Ectodermal cell (in vitro differentiated cells): ENCODE measurements around the gene ALDH1B1. TPM values are rescaled to one million over a fixed set of nuclear protein-coding genes. Genes with fewer than 3 reads are reported as not detected.

Experiments
- H3K27ac ChIP-seq: 2 replicates; pipeline ENCODE4 v1.7.0; 2013; ENCODE audit warnings: mild to moderate bottlenecking, low read depth, low read length; ENCODE audit not compliant: insufficient read depth, poor library complexity, severe bottlenecking
- H3K27me3 ChIP-seq: 2 replicates; pipeline ENCODE4 v1.7.0; 2013; ENCODE audit warnings: mild to moderate bottlenecking, low read length; ENCODE audit not compliant: insufficient read depth, control insufficient read depth, poor library complexity, severe bottlenecking
- H3K36me3 ChIP-seq: one replicate; pipeline ENCODE4 v1.7.0; 2013; ENCODE audit warnings: low read length; ENCODE audit not compliant: control insufficient read depth, insufficient read depth
- H3K4me1 ChIP-seq: one replicate; pipeline ENCODE4 v1.7.0; 2013; ENCODE audit warnings: low read length; ENCODE audit not compliant: control insufficient read depth, insufficient read depth
- H3K4me3 ChIP-seq: 2 replicates; pipeline ENCODE4 v1.7.0; 2013; ENCODE audit warnings: low read depth, low read length, control low read depth; ENCODE audit not compliant: insufficient read depth
- H3K9me3 ChIP-seq: 2 replicates; pipeline ENCODE4 v1.7.0; 2013; ENCODE audit warnings: mild to moderate bottlenecking, low read length, moderate library complexity; ENCODE audit not compliant: control insufficient read depth
- WGBS, 2 experiments: methylation state at CpG; one replicate each; pipeline ENCODE4 v1.1.7; 2013; ENCODE audit warnings: missing lambda C conversion rate in 2 of 2; 5-methylcytosine and 5-hydroxymethylcytosine counted together
- polyA plus RNA-seq, 4 experiments: library from polyadenylated mRNA; stranded (reverse); fragments of 50-300 nt; gene quantifications; one replicate each; pipeline ENCODE4 v1.2.3, GENCODE V29; 2013

ALDH1B1 gene
- 33.1 TPM for polyA plus RNA-seq (2013, experiment 1 of 4)
- 33.4 TPM for polyA plus RNA-seq (2013, experiment 2 of 4)
- 23.0 TPM for polyA plus RNA-seq (2013, experiment 3 of 4)
- polyA plus RNA-seq (2013, experiment 4 of 4) = 22.3 TPM

DNA sequence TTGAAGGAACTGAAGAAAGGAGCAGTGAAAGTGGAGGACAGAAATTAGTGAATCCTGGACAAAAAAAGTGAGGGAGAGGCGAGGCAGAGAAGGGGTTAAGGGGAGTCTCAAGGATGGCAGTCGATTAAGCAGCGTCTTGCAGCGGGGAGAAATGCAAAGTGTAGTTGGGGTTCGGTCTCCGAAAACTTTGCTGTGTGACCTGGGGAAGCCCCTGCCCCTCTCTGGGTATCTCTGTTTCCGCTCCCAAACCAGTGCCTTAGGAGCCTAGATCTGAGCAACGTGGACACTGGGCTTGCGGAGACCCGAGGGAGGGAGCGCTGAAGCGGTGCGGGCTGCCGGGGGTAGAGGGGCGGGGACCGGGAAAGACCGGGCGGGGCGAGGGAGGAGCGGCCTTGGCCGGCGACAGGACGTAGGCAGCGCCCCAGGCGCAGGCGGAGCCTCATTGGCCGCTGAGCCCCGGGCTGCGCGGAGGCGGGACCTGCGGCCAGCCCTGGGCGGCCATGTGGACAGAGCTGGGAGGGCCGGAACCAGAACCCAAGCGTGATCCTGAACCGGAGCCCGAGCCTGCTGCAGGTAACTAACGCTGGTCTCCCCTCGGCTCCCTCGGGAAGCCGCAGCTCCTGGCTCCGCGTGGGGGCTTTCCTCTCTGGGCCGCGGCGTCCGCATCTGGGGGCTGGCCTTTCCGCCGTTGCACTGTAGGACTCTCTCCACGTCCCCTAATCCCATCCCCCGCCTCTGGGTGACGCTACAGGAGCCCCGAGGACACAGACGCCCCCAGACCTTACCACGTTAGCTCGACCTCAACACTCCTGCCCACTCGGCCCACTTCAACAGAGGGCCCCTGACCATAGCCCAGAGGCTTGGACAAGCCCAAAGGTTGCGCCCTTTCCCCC lies at the start of gene ALDH1B1:
Gene ALDH1B1, plus strand, starts transcription at position 468 of the 893 bp plus-strand sequence. CDS start 3,047 bp downstream, outside the sequence.
- H3K4me1 ChIP-seq = peaks cover 8% of the 10 kb centered on the region
- H3K36me3 ChIP-seq = peaks cover 15% of the 10 kb centered on the region
- no peaks in the 10 kb centered on the region for H3K9me3 ChIP-seq
- H3K27ac ChIP-seq = no peak within 1 kb of the TSS
- H3K27me3 ChIP-seq = peaks cover 34% of the 10 kb centered on the region
- H3K4me3 ChIP-seq = peak within 1 kb of the TSS; percentile 79
- 1% methylated on average over 58 of the region's 58 CpGs for WGBS, 2 experiments

DNA sequence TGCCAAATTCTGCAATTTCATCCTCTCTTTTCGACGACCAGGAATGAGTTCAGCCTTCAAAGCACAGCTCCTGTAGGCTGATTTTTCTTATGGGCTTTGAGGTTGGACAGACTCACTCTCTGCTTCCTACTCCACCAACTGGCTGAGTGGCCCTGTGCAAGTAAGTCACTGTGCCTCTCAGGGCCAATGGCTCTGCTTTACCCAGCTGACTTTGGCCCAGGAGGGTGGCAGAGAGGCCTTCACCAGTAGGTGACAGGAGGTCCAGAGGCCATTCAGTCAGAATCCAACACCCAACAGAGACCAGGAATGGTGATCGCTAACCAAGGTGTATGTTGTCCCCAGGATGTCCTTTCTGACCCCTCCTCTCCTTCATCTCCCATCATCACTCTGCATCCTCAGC lies 49.5 kb upstream of the ALDH1B1 start:
- H3K4me1 ChIP-seq = peaks cover 18% of the 10 kb centered on the region
- H3K9me3 ChIP-seq = no peaks in the 10 kb centered on the region
- H3K27me3 ChIP-seq = no peaks in the 10 kb centered on the region
- no peaks in the 10 kb centered on the region for H3K36me3 ChIP-seq
- 95 to 97% methylated on average over 3 of the region's 3 CpGs for WGBS, 2 experiments
- H3K27ac ChIP-seq = no peak overlapping the region
- H3K4me3 ChIP-seq = no peak overlapping the region

DNA sequence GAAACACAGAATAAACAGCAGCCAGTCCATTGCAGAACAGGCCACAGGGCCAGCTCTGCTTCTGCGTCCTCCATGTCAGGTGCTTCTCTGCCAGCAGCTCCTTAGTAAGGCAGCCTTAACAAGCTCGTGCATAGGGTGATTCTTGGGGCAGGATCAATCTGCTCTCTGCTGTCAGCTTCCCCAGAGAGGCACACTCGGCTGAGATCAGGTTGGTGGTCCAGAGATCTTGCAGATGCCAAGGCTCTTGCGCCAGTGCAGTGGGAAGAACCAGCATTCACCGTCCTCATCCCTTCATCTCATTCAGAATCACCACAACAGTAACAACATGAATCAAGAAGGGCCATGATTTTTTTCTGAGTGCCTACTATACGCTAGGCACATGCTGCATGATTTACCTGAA lies 49.0 kb upstream of the ALDH1B1 start:
- 91% methylated on average over 6 of the region's 6 CpGs for WGBS, 2 experiments

DNA sequence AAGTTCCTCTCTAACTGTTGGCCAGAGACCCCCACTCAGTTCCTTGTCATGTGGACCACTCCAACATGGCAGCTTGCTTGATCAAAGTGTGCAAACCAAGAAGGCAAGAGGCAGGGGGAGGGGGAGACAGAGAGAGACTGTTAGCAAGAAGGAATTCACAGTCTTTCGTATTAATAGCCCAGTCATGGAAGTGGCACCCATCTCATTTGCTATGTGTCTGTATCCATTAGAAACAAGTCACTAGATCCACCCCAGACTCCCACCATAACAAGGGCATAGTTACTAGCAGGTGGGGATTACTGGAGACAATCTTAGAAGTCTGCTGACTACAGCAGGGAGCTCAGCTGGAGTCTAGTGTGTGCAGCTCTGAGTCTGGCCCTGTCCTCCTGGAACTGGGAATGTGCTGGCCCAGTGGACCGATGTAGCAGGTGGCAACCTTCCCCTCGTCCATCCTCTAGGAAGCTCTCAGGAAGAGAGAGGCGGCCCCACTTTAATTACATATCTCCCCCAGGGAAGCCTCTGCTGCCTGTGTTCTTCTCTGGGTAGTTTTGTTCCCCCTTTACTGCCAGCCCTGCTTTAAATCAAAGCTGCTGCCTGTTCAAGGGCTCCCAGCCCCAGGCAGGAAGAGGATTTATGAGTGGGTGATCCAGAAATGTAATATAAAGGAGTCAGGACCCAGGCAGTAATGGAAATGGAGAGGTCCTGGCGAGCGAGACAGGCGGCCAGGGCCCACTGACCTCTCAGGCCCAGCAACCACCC lies 47.8 kb upstream of the ALDH1B1 start:
- peaks cover 18% of the 10 kb centered on the region for H3K4me1 ChIP-seq
- H3K27ac ChIP-seq = no peak overlapping the region
- H3K27me3 ChIP-seq = no peaks in the 10 kb centered on the region
- 85 to 90% methylated on average over 7 of the region's 7 CpGs for whole genome bisulfite sequencing, 2 experiments
- no peaks in the 10 kb centered on the region for H3K9me3 ChIP-seq
- H3K4me3 ChIP-seq = no peak overlapping the region
- no peaks in the 10 kb centered on the region for H3K36me3 ChIP-seq

More for the DNA sequence above, 49.0 kb upstream of the ALDH1B1 start:
- no peaks in the 10 kb centered on the region for H3K36me3 ChIP-seq
- no peak overlapping the region for H3K27ac ChIP-seq
- H3K27me3 ChIP-seq = no peaks in the 10 kb centered on the region
- H3K4me1 ChIP-seq = peaks cover 18% of the 10 kb centered on the region
- no peaks in the 10 kb centered on the region for H3K9me3 ChIP-seq
- H3K4me3 ChIP-seq = no peak overlapping the region

DNA sequence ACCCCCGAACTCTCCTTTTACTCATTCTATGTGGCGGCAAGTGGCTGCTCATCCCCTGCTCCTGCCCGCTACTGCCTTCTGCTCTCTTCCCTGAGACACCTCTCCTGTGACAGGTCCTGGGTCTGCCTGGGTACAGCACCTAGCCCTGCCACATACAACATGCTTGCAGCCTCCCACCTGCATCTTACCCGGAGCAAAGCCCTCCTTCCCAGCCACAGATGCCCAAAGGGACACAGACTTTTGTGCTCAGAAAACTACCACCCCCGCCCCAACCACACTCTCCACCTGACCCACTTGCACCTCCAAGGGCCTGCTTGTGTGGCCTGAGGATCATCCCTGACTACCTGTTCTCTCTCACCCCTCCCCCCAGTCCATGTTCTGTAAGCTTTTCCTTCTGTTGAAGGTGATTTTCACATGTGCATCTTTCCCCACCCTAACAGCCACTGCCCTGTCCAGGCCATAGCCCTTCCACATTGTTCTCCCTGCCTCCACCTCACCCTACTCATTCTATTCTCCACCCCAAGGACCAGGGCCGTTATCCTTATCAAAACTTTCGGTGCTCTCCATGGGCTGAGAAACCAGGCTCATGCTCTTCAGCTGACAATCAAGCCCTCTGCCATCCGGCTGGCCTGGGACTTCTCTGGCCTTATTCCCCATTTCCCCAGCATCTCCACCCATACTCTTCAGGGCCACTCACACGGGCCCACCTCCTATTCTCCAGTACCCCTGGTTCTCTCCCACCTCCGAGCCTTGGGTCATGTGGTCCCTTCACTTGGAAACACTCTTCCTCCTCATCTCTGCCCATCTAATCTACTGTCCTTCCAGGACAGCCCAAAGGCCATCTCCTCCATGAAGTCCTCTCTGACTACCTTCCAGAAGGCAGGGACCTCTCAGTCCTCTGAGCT lies 46.4 kb upstream of the ALDH1B1 start:
- Histone ChIP-seq H3K36me3 (no peaks in the 10 kb centered on the region), H3K4me1 (peaks cover 18% of the 10 kb centered on the region), H3K27ac (no peak overlapping the region), H3K27me3 (no peaks in the 10 kb centered on the region), H3K9me3 (no peaks in the 10 kb centered on the region), H3K4me3 (no peak overlapping the region)
- WGBS, 2 experiments = 91 to 92% methylated on average over 10 of the region's 10 CpGs

DNA sequence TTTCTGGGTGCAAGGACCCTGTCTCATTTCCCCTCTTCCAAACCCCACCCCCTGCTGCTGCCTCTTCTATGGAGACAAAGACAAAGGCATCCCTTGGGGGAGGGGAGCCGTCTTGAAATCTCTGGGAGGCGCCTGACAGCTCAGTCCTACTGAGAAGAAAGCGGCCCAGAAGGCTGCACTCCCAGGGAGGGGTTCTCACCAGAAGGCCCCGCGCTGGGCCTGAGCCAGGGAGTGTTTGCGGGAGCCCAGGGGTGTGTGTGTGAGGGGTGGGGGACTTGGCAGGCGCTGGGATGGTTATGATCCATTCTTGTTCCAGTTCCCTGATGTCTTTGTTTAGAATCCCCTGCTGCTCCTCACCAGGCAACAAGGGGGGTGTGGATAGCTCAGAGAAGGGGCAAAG lies 45.7 kb upstream of the ALDH1B1 start:
- Histone ChIP-seq H3K36me3 (no peaks in the 10 kb centered on the region), H3K4me1 (peaks cover 18% of the 10 kb centered on the region), H3K9me3 (no peaks in the 10 kb centered on the region), H3K27ac (no peak overlapping the region), H3K27me3 (peaks cover 3% of the 10 kb centered on the region), H3K4me3 (no peak overlapping the region)
- 16 to 17% methylated on average over 7 of the region's 7 CpGs for WGBS, 2 experiments

DNA sequence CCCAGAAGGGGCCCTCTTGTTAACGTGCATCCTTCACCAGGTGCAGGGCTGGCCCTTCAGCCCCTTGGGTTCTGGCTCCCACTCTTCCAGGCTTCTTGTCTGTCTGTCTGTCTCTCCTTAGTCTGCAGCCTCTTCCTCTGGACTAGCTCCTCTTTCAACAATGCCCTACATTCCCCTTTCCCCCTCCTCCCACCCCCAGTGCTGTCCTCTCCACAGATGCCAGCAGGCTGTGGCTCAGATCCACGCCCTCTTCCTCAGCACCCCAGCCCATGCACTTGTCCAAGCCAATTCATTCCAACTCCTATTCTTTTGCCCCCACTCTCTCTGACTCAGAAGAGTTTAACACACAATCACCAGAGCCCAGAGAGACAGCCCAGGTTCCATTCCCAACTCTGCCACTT lies 45.2 kb upstream of the ALDH1B1 start:
- no peak overlapping the region for H3K27ac ChIP-seq
- WGBS, 2 experiments = 54 to 60% methylated on average over 2 of the region's 2 CpGs
- no peaks in the 10 kb centered on the region for H3K9me3 ChIP-seq
- no peaks in the 10 kb centered on the region for H3K36me3 ChIP-seq
- peaks cover 3% of the 10 kb centered on the region for H3K27me3 ChIP-seq
- H3K4me3 ChIP-seq = no peak overlapping the region
- peaks cover 18% of the 10 kb centered on the region for H3K4me1 ChIP-seq

DNA sequence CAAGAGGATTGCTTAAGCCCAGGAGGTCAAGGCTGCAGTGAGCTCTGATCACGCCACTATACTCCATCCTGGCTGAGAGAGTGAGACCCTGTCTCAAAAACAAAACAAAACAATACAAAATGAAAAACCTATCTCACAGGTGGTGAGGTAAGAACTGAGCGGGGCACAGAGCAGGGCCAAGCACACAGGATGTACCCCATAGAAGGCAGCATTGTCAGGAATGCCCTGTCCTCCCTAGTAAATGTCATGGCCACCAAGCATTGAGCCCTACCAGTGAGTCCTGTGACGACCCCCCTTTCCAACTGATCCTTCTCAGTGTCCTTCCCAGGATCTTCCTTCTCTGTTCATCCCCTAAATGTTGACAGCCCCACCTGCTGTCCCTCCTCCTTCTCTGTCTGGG lies 44.6 kb upstream of the ALDH1B1 start:
- H3K27me3 ChIP-seq = peaks cover 3% of the 10 kb centered on the region
- peaks cover 24% of the 10 kb centered on the region for H3K4me1 ChIP-seq
- H3K36me3 ChIP-seq = no peaks in the 10 kb centered on the region
- H3K27ac ChIP-seq = no peak overlapping the region
- no peak overlapping the region for H3K4me3 ChIP-seq
- no peaks in the 10 kb centered on the region for H3K9me3 ChIP-seq
- 89 to 92% methylated on average over 3 of the region's 3 CpGs for WGBS, 2 experiments

DNA sequence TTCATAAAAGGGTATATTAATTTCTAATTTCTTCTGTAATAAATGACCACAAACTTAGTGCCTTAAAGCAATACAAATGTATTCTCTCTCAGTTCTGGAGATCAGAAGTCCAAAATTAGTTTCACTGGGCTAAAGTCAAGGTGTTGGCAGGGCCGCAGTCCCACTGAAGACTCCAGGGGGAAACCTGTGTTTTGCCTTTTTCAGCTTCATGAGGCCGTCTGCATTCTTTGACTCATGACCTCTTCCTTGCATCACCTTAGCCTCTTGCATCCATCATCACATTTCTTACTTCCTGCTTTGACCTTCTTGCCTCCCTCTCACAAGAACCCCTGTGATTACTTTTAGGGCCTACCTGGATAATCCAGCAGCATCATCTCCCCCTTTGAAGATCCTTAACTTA lies 42.0 kb upstream of the ALDH1B1 start:
- peaks cover 25% of the 10 kb centered on the region for H3K4me1 ChIP-seq
- no peaks in the 10 kb centered on the region for H3K9me3 ChIP-seq

More for the DNA sequence above, 42.0 kb upstream of the ALDH1B1 start:
- WGBS, 2 experiments = 91 to 94% methylated on average over 2 of the region's 2 CpGs
- peaks cover 9% of the 10 kb centered on the region for H3K27me3 ChIP-seq
- no peaks in the 10 kb centered on the region for H3K36me3 ChIP-seq
- no peak overlapping the region for H3K27ac ChIP-seq
- no peak overlapping the region for H3K4me3 ChIP-seq
